RWPE1 (cell line): ENCODE data around the gene HES7.

Experiments used
- CTCF ChIA-PET: fragments of 350-600 bp; sonication (Branson Sonifier 250); formaldehyde crosslinking; extraction: SDS; loops from one replicate; lab custom pipeline; 2021; lab: Yijun Ruan, JAX
- POLR2A ChIA-PET: fragments of 400-600 bp; formaldehyde crosslinking; extraction: SDS; loops from one replicate; lab custom pipeline; 2020; ENCODE audit warnings: antibody characterized with exemption; ENCODE audit not compliant: low non-redundant PET; lab: Yijun Ruan, JAX
- DNase-seq: peaks from one replicate; pipeline ENCODE4 v3.0.0; 2012; ENCODE audit warnings: low spot score
- H3K27ac ChIP-seq: fragments of 450-650 bp; 2 replicates; pipeline ENCODE4 v1.5.1; 2017
- CTCF ChIP-seq: fragments of 450-650 bp; conservative IDR thresholded peaks from 2 replicates; pipeline ENCODE4 v1.5.1; 2017; ENCODE audit warnings: low read depth, mild to moderate bottlenecking

Gene HES7

GRCh38 chr17:8144401-8145231, 20.7 kb upstream of the HES7 start:
- POLR2A ChIA-PET = interaction anchor here (0.9 kb wide), 1 partner anchor 65 kb away, joined by 4 read pairs; the partner anchor contains the start of gene AURKB
- CTCF ChIA-PET = interaction anchor here (0.6 kb wide), 1 partner anchor 98 kb away, joined by 3 read pairs; no protein-coding TSS in a partner anchor
- no peak for TF ChIP-seq CTCF
- no peak for DNase-seq
- peak overlapping the region; percentile 98 for H3K27ac ChIP-seq

GRCh38 chr17:8143581-8144400, 19.9 kb upstream of the HES7 start:
- POLR2A ChIA-PET = interaction anchor here (0.9 kb wide), 1 partner anchor 66 kb away, joined by 4 read pairs; the partner anchor contains the start of gene AURKB
- peak overlapping the region; percentile 98 for H3K27ac ChIP-seq
- CTCF ChIA-PET = interaction anchor here (0.6 kb wide), 1 partner anchor 99 kb away, joined by 3 read pairs; no protein-coding TSS in a partner anchor
- no peak for DNase-seq
- TF ChIP-seq CTCF = no peak

GRCh38 chr17:8142887-8143580, 19.1 kb upstream of the HES7 start:
- TF ChIP-seq CTCF = no peak
- DNase-seq = no peak
- H3K27ac ChIP-seq = peak overlapping the region; percentile 98
- ChIA-PET POLR2A (interaction anchor here (0.9 kb wide), 1 partner anchor 67 kb away, joined by 4 read pairs; the partner anchor contains the start of gene AURKB), CTCF (no interaction called here)

GRCh38 chr17:8142158-8142886, 18.4 kb upstream of the HES7 start:
- no peak for DNase-seq
- H3K27ac ChIP-seq = peak overlapping the region; percentile 98
- TF ChIP-seq CTCF = no peak
- CTCF ChIA-PET = no interaction called here
- POLR2A ChIA-PET = no interaction called here

GRCh38 chr17:8141741-8142140, 17.8 kb upstream of the HES7 start:
- CTCF ChIA-PET = no interaction called here
- POLR2A ChIA-PET = no interaction called here
- peak overlapping the region; percentile 98 for H3K27ac ChIP-seq
- TF ChIP-seq CTCF = no peak
- no peak for DNase-seq
